Calu3 (cell line): ENCODE data around the gene TRIM67. TPM values are rescaled to one million over a fixed set of nuclear protein-coding genes. Genes with fewer than 3 reads are reported as not detected.

ENCODE experiments used
- BruUV-seq: library from RNA; stranded (reverse); fragments of 400-500 nt; replicated peaks from 2 replicates; lab custom pipeline; 2021; lab: Mats Ljungman, UMichigan
- CTCF ChIA-PET: fragments of 300-600 bp; sonication (Branson Sonifier 250); formaldehyde crosslinking; loops from one replicate; lab custom pipeline; 2022; ENCODE audit warnings: antibody characterized with exemption; lab: Charles Lee
- DNase-seq: peaks from one replicate; pipeline ENCODE4 v3.0.0; 2022
- H3K27ac Mint-ChIP-seq: one replicate; pipeline ENCODE4 v1.8.0; 2022; ENCODE audit warnings: mixed read lengths; ENCODE audit not compliant: unreplicated experiment
- H3K27me3 Mint-ChIP-seq: one replicate; pipeline ENCODE4 v1.8.0; 2022; ENCODE audit warnings: mixed read lengths; ENCODE audit not compliant: unreplicated experiment
- H3K36me3 Mint-ChIP-seq: one replicate; pipeline ENCODE4 v1.8.0; 2022; ENCODE audit warnings: mild to moderate bottlenecking, moderate library complexity, mixed read lengths; ENCODE audit not compliant: insufficient read depth, unreplicated experiment
- H3K4me1 Mint-ChIP-seq: one replicate; pipeline ENCODE4 v1.8.0; 2022; ENCODE audit warnings: mild to moderate bottlenecking, low read depth, mixed read lengths; ENCODE audit not compliant: unreplicated experiment
- H3K4me3 Mint-ChIP-seq: one replicate; pipeline ENCODE4 v1.8.0; 2022; ENCODE audit warnings: mild to moderate bottlenecking, low read depth, moderate library complexity, mixed read lengths; ENCODE audit not compliant: unreplicated experiment
- H3K9me3 Mint-ChIP-seq: one replicate; pipeline ENCODE4 v1.8.0; 2022; ENCODE audit warnings: low read depth, mixed read lengths; ENCODE audit not compliant: unreplicated experiment
- intact Hi-C: fragments of 100-400 bp; cut with micrococcal nuclease; formaldehyde crosslinking; loops from one replicate; pipeline ENCODE4 v1.10.0; 2022; ENCODE audit not compliant: unreplicated experiment
- total RNA-seq: library from RNA; stranded (reverse); gene quantifications from 2 replicates; pipeline ENCODE4 v1.2.3, GENCODE V29; 2022
- TF ChIP-seq, protein P1 (sequence below): fragments of 200-600 bp; IDR thresholded peaks from one replicate; pipeline ENCODE4 v1.8.0; 2022; ENCODE audit warnings: antibody characterized with exemption; ENCODE audit not compliant: unreplicated experiment

TRIM67 gene
- total RNA-seq, 1 experiment from 2014 or later: 0.09 TPM

DNA sequence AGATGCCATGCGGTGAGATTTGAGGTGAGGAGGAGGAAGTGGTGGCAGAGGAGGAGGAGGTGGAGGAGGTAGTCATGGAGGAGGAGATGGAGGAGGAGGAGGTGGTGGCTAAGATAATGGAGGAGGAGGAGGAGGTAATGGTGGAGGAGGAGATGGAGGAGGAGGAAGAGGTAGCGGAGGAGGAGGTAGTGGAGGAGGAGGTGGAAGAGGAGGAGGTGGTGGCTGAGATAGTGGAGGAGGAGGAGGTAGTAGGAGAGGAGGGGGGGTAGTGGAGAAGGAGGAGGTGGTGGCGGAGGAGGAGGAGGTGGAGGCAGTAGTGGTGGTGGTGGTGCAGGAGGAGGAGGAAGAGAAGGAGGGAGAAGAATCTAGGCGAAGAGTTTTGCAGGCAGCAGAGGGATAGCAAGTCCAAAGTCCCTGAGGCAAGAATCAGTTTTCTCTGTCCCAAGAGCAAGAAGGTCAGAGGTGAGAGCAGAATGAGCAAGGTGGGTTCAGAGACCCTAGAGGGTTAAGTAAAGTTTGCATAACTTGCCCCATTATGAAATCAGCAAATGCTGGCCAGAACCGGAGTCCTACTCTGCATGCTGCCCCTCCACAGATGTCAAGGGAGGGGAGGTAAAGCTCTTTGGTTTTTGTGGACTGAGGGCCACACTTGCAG, 40.2 kb downstream of the TRIM67 start:
- TF ChIP-seq, protein P1, sequence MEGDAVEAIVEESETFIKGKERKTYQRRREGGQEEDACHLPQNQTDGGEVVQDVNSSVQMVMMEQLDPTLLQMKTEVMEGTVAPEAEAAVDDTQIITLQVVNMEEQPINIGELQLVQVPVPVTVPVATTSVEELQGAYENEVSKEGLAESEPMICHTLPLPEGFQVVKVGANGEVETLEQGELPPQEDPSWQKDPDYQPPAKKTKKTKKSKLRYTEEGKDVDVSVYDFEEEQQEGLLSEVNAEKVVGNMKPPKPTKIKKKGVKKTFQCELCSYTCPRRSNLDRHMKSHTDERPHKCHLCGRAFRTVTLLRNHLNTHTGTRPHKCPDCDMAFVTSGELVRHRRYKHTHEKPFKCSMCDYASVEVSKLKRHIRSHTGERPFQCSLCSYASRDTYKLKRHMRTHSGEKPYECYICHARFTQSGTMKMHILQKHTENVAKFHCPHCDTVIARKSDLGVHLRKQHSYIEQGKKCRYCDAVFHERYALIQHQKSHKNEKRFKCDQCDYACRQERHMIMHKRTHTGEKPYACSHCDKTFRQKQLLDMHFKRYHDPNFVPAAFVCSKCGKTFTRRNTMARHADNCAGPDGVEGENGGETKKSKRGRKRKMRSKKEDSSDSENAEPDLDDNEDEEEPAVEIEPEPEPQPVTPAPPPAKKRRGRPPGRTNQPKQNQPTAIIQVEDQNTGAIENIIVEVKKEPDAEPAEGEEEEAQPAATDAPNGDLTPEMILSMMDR: no peak
- Mint-ChIP-seq H3K9me3 (peaks cover 2% of the 10 kb centered on the region), H3K27ac (no peak overlapping the region), H3K4me1 (no peaks in the 10 kb centered on the region), H3K27me3 (peaks cover 48% of the 10 kb centered on the region), H3K4me3 (no peak overlapping the region), H3K36me3 (no peaks in the 10 kb centered on the region)
- intact Hi-C loops: no loop called here
- DNase-seq: no peak
- BruUV-seq: no TSS peak
- CTCF ChIA-PET: interaction anchor here (0.7 kb wide), 1 partner anchor 337 kb away, joined by 3 read pairs; no protein-coding TSS in a partner anchor

DNA sequence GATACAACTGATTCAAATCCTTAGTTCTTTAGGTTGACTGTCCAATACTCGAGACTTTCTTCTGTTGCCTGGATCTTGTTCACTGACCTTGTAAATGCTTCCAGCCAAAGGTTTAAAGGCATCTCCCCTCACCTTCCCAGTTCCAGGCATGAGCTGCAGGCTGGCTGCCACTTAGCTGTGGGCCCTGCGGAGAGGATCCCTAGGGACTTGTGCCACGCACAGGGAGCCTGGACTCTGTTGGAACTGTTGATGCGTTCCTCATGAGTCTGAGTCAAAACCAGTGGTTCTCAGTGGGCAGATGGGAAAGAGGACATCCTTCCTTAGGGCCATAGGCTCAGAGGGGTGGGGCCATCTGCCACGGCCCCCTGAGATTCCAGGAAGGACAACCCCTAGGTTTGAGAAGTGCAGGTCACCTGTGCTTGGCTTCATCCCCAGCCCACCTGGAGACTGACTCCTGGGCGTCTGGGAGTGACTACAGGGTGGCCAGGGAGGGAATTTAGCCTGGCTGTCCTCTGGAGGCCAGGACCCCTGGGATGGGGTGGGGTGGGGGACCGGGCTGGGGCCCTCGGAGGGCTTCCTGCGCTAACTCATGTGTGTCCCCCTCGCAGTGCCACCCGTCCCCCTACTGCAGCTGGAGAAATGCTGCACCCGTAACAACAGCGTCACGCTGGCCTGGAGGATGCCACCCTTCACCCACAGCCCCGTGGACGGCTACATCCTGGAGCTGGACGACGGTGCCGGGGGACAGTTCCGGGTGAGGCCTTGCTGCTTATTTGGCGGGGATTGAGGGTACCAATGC, 41.6 kb downstream of the TRIM67 start:
- Mint-ChIP-seq H3K9me3 (peaks cover 2% of the 10 kb centered on the region), H3K36me3 (no peaks in the 10 kb centered on the region), H3K27me3 (peaks cover 48% of the 10 kb centered on the region), H3K4me3 (no peak overlapping the region), H3K27ac (no peak overlapping the region), H3K4me1 (no peaks in the 10 kb centered on the region)
- no TSS peak for BruUV-seq
- TF ChIP-seq, protein P1: no peak
- intact Hi-C loops: no loop called here
- CTCF ChIA-PET: interaction anchor here (0.7 kb wide), 1 partner anchor 339 kb away, joined by 3 read pairs; no protein-coding TSS in a partner anchor
- no peak for DNase-seq

DNA sequence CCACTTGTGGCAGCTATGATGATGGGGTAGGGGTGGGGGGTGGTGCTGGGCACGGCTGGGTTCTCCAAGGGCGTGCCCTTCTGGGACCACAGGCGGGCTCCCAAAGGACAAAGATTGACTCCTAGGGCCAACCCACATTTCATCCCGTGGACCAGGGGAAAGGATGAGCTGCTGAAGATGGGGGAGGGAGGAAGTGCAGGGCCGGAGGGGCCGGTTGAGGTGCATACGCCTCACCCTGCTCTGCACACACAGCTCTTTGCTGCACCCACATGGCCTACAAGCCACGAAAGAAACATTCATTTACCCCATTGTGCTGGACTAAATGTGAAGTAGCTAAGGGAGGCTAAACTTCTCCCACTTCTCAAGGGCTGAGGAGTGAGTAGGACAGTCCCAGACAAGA, 45.0 kb downstream of the TRIM67 start:
- CTCF ChIA-PET: interaction anchor here (1.0 to 2.0 kb wide), 3 partner anchors 13 to 192 kb away, joined by 3 to 9 read pairs (median 3); no protein-coding TSS in a partner anchor
- Mint-ChIP-seq H3K36me3 (no peaks in the 10 kb centered on the region), H3K27me3 (peaks cover 30% of the 10 kb centered on the region), H3K4me1 (peaks cover 8% of the 10 kb centered on the region), H3K27ac (no peak overlapping the region), H3K9me3 (no peaks in the 10 kb centered on the region), H3K4me3 (no peak overlapping the region)
- no peak for DNase-seq
- BruUV-seq: no TSS peak
- TF ChIP-seq, protein P1: no peak
- intact Hi-C loops: no loop called here

DNA sequence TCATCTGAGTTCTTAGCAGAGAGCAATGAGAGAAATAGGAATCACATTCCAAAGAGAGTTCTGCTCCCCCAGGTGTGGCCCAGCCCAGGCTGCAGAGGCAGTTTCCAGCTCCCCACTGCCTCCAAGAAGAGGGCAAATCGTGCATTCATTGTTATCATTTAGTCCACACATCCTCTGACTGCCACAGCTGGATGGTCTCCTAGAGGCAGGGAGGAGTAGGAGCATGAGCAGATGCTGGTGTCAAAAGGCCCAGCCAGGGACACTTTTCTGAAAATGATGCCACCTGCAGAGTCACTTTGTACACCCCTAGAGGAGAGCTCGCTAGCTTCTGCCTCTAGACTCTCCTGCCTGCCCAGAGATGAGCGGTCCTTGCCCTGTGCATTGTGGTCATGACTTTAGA, 45.6 kb downstream of the TRIM67 start:
- CTCF ChIA-PET: interaction anchor here (1.0 to 2.0 kb wide), 3 partner anchors 13 to 192 kb away, joined by 3 to 9 read pairs (median 3); no protein-coding TSS in a partner anchor
- TF ChIP-seq, protein P1: no peak
- no peak overlapping the region for H3K27ac Mint-ChIP-seq
- H3K9me3 Mint-ChIP-seq: no peaks in the 10 kb centered on the region
- no peaks in the 10 kb centered on the region for H3K36me3 Mint-ChIP-seq
- intact Hi-C loops: no loop called here
- peaks cover 13% of the 10 kb centered on the region for H3K4me1 Mint-ChIP-seq
- no peak for DNase-seq
- no TSS peak for BruUV-seq
- H3K4me3 Mint-ChIP-seq: no peak overlapping the region
- peaks cover 24% of the 10 kb centered on the region for H3K27me3 Mint-ChIP-seq
